ENCODE results near the gene ADIG.

The ADIG gene

GRCh38 chr20:38566036-38566598, 14.9 kb upstream of the ADIG start:
- no peak overlapping the region for H3K4me3 ChIP-seq (ENCODE audit: low read depth, low read length)
- no peak for DNase-seq (ENCODE audit: low read depth)
- TF ChIP-seq, protein P1, sequence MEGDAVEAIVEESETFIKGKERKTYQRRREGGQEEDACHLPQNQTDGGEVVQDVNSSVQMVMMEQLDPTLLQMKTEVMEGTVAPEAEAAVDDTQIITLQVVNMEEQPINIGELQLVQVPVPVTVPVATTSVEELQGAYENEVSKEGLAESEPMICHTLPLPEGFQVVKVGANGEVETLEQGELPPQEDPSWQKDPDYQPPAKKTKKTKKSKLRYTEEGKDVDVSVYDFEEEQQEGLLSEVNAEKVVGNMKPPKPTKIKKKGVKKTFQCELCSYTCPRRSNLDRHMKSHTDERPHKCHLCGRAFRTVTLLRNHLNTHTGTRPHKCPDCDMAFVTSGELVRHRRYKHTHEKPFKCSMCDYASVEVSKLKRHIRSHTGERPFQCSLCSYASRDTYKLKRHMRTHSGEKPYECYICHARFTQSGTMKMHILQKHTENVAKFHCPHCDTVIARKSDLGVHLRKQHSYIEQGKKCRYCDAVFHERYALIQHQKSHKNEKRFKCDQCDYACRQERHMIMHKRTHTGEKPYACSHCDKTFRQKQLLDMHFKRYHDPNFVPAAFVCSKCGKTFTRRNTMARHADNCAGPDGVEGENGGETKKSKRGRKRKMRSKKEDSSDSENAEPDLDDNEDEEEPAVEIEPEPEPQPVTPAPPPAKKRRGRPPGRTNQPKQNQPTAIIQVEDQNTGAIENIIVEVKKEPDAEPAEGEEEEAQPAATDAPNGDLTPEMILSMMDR (IDR thresholded peaks at IDR 0.05; ENCODE audit: low read depth, low read length, missing control alignments) = no peak
- in situ Hi-C loops (cut with HindIII; ENCODE audit: low sequenced_read_pairs) = no loop called here

- TF ChIP-seq, protein P1 (IDR thresholded peaks at IDR 0.05; ENCODE audit: low read depth, low read length, missing control alignments) = no peak
- no peak overlapping the region for H3K4me3 ChIP-seq (ENCODE audit: low read depth, low read length)
- in situ Hi-C loops (cut with HindIII; ENCODE audit: low sequenced_read_pairs) = no loop called here
- DNase-seq (ENCODE audit: low read depth) = no peak
These were observed 11.1 kb upstream of the ADIG start for GRCh38 chr20:38569747-38570525.

DNA sequence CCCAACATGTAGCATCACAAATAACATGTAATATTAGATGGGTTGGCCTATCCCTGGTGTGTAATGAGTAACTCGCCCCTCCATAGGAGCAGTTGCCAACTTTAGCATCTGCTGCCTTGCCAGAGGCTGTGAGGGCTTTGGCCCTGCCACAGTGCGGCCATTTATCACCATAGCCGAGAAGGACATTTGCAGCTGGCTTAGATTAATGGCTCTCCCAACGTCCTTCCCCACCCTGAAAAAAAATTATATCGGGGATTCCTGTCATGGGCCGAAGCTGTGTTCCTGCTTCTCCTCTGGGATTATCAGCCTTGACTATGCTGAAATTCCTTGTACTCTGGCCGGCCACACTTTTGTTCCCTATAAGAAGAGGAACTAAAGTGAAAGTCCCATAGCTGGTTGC, 7.6 kb upstream of the ADIG start:
- TF ChIP-seq, protein P1 (IDR thresholded peaks at IDR 0.05; ENCODE audit: low read depth, low read length, missing control alignments) = no peak
- in situ Hi-C loops (cut with HindIII; ENCODE audit: low sequenced_read_pairs) = no loop called here

DNA sequence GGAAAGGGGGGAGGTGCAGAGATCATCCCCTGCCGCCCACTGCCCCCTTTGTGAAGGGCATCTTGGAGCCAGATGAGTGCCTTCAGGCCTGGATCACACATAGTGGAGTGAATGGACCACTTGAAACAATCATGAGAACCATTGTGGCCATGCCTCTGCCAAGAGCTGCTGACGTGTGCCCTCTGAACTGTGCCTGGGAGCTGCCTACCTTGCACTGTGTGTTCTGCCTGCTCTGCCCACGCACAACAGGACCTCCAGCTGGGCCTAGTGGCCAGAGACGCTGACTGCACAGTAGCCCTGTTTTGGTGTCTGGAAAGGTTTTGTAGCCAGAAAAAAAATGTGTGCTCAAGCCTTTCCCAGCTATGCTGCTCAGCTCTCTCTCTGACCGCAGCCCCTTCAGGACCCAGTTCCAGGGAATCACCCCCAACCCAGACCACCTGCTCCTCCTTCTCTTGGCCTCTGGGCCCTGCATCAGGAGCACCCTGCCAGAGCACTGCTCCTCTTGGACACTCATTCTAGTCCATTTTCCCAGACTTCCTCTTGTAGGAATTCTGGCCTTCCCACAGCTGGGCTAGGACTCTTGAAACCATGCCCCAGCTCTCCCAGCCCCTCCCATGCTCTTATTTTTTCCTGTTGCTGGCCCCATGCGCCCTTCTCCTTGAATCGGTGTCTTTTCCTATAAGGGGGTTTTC, 1.6 kb upstream of the ADIG start:
- no peak for DNase-seq (ENCODE audit: low read depth)
- TF ChIP-seq, protein P1 (IDR thresholded peaks at IDR 0.05; ENCODE audit: low read depth, low read length, missing control alignments) = no peak
- H3K4me3 ChIP-seq (ENCODE audit: low read depth, low read length) = no peak overlapping the region
- in situ Hi-C loops (cut with HindIII; ENCODE audit: low sequenced_read_pairs) = no loop called here

More for the DNA sequence above, 7.6 kb upstream of the ADIG start:
- DNase-seq (ENCODE audit: low read depth) = no peak
- H3K4me3 ChIP-seq (ENCODE audit: low read depth, low read length) = no peak overlapping the region

DNA sequence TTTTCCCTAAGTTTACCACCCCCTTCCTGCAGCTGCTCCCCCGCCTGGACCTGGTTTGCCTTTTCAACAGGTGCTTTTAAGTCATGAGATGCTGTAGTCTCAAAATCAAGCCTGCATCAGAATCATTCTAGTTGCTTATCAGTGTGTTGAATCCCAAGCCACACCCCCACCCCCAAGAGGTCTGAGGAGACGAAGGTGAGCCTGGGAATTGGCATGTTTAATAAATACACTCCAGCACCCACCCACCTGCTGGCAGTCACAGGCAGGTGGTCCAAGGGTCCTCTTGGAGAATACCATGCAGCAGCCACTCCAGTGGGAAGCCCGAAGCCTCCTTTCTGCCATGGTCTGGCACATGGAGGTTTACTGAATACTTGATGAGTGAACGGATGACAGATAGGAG, 1.1 kb upstream of the ADIG start:
- in situ Hi-C loops (cut with HindIII; ENCODE audit: low sequenced_read_pairs) = no loop called here

DNA sequence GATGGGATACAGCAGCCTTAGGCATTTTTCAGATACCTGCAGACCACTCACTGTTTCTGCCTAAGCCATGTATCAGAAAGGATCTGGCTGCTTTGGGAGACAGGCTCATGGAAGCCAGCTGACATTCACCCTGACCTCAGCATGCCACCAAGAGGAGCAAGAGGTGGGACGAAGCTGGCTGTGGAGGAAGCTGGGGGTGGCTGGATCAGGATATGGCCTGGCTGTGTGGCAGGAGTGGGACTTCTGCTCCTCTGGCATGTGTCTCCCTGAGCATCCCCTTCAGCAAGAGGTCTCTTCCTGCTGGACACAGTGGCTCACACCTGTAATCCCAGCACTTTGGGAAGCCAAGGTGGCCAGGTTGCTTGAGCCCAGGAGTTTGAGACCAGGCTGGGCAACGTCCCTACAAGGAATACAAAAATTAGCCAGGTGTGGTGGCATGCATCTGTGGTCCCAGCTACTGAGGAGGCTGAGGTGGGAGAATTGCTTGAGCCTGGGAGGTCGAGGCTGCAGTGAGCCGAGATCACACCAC, 897 bp downstream of the ADIG start:
- in situ Hi-C loops (cut with HindIII; ENCODE audit: low sequenced_read_pairs) = no loop called here
- TF ChIP-seq, protein P1 (IDR thresholded peaks at IDR 0.05; ENCODE audit: low read depth, low read length, missing control alignments) = no peak
- no peak overlapping the region for H3K4me3 ChIP-seq (ENCODE audit: low read depth, low read length)
- no peak for DNase-seq (ENCODE audit: low read depth)

More for the DNA sequence above, 1.1 kb upstream of the ADIG start:
- DNase-seq (ENCODE audit: low read depth) = no peak
- no peak overlapping the region for H3K4me3 ChIP-seq (ENCODE audit: low read depth, low read length)
- TF ChIP-seq, protein P1 (IDR thresholded peaks at IDR 0.05; ENCODE audit: low read depth, low read length, missing control alignments) = no peak
